Measurements from ENCODE around the gene TMEM156.

The TMEM156 gene

GRCh38 chr4:38931125-38931524, 101.1 kb downstream of the TMEM156 start:
- H3K36me3 ChIP-seq (ENCODE audit: control insufficient read depth, insufficient read depth, low read length): no peaks in the 10 kb centered on the region
- H3K9me3 ChIP-seq (ENCODE audit: control insufficient read depth, low read length): no peaks in the 10 kb centered on the region
- no peak overlapping the region for H3K4me3 ChIP-seq (ENCODE audit: insufficient read depth, low read depth, low read length)
- H3K27ac ChIP-seq (ENCODE audit: insufficient read depth, low read depth, low read length, poor library complexity, severe bottlenecking): no peak overlapping the region
- WGBS, 2 experiments: 77 to 78% methylated on average over 5 of the region's 5 CpGs
- H3K4me1 ChIP-seq (ENCODE audit: control insufficient read depth, insufficient read depth, low read length): peaks cover 13% of the 10 kb centered on the region
- no peaks in the 10 kb centered on the region for H3K27me3 ChIP-seq (ENCODE audit: control insufficient read depth, insufficient read depth, low read length, poor library complexity, severe bottlenecking)

GRCh38 chr4:38930707-38931106, 101.5 kb downstream of the TMEM156 start:
- Histone ChIP-seq H3K4me1 (ENCODE audit: control insufficient read depth, insufficient read depth, low read length) (peaks cover 18% of the 10 kb centered on the region), H3K36me3 (ENCODE audit: control insufficient read depth, insufficient read depth, low read length) (no peaks in the 10 kb centered on the region), H3K27me3 (ENCODE audit: control insufficient read depth, insufficient read depth, low read length, poor library complexity, severe bottlenecking) (no peaks in the 10 kb centered on the region), H3K27ac (ENCODE audit: insufficient read depth, low read depth, low read length, poor library complexity, severe bottlenecking) (no peak overlapping the region), H3K9me3 (ENCODE audit: control insufficient read depth, low read length) (no peaks in the 10 kb centered on the region), H3K4me3 (ENCODE audit: insufficient read depth, low read depth, low read length) (no peak overlapping the region)
- 89 to 95% methylated on average over 4 of the region's 6 CpGs for WGBS, 2 experiments

- H3K27me3 ChIP-seq (ENCODE audit: control insufficient read depth, insufficient read depth, low read length, poor library complexity, severe bottlenecking): no peaks in the 10 kb centered on the region
- no peaks in the 10 kb centered on the region for H3K36me3 ChIP-seq (ENCODE audit: control insufficient read depth, insufficient read depth, low read length)
- H3K4me1 ChIP-seq (ENCODE audit: control insufficient read depth, insufficient read depth, low read length): peaks cover 19% of the 10 kb centered on the region
Observed at GRCh38 chr4:38930204-38930603, 102.0 kb downstream of the TMEM156 start.

GRCh38 chr4:38928974-38929373, 103.2 kb downstream of the TMEM156 start:
- no peaks in the 10 kb centered on the region for H3K9me3 ChIP-seq (ENCODE audit: control insufficient read depth, low read length)
- H3K27me3 ChIP-seq (ENCODE audit: control insufficient read depth, insufficient read depth, low read length, poor library complexity, severe bottlenecking): no peaks in the 10 kb centered on the region
- no peaks in the 10 kb centered on the region for H3K36me3 ChIP-seq (ENCODE audit: control insufficient read depth, insufficient read depth, low read length)
- no peak overlapping the region for H3K27ac ChIP-seq (ENCODE audit: insufficient read depth, low read depth, low read length, poor library complexity, severe bottlenecking)
- H3K4me3 ChIP-seq (ENCODE audit: insufficient read depth, low read depth, low read length): no peak overlapping the region
- peaks cover 28% of the 10 kb centered on the region for H3K4me1 ChIP-seq (ENCODE audit: control insufficient read depth, insufficient read depth, low read length)
- 88 to 91% methylated on average over 9 of the region's 9 CpGs for WGBS, 2 experiments

More at GRCh38 chr4:38930204-38930603, 102.0 kb downstream of the TMEM156 start:
- no peaks in the 10 kb centered on the region for H3K9me3 ChIP-seq (ENCODE audit: control insufficient read depth, low read length)
- WGBS, 2 experiments: 18 to 36% methylated on average over 1 of the region's 1 CpG
- H3K27ac ChIP-seq (ENCODE audit: insufficient read depth, low read depth, low read length, poor library complexity, severe bottlenecking): no peak overlapping the region
- no peak overlapping the region for H3K4me3 ChIP-seq (ENCODE audit: insufficient read depth, low read depth, low read length)

- Histone ChIP-seq H3K4me1 (ENCODE audit: control insufficient read depth, insufficient read depth, low read length) (peaks cover 29% of the 10 kb centered on the region), H3K27me3 (ENCODE audit: control insufficient read depth, insufficient read depth, low read length, poor library complexity, severe bottlenecking) (no peaks in the 10 kb centered on the region), H3K27ac (ENCODE audit: insufficient read depth, low read depth, low read length, poor library complexity, severe bottlenecking) (no peak overlapping the region), H3K36me3 (ENCODE audit: control insufficient read depth, insufficient read depth, low read length) (no peaks in the 10 kb centered on the region), H3K4me3 (ENCODE audit: insufficient read depth, low read depth, low read length) (no peak overlapping the region), H3K9me3 (ENCODE audit: control insufficient read depth, low read length) (no peaks in the 10 kb centered on the region)
- 84 to 85% methylated on average over 3 of the region's 3 CpGs for WGBS, 2 experiments
Observed at GRCh38 chr4:38928568-38928967, 103.6 kb downstream of the TMEM156 start.

- Histone ChIP-seq H3K27ac (ENCODE audit: insufficient read depth, low read depth, low read length, poor library complexity, severe bottlenecking) (no peak overlapping the region), H3K27me3 (ENCODE audit: control insufficient read depth, insufficient read depth, low read length, poor library complexity, severe bottlenecking) (no peaks in the 10 kb centered on the region), H3K9me3 (ENCODE audit: control insufficient read depth, low read length) (no peaks in the 10 kb centered on the region), H3K4me1 (ENCODE audit: control insufficient read depth, insufficient read depth, low read length) (peaks cover 29% of the 10 kb centered on the region), H3K36me3 (ENCODE audit: control insufficient read depth, insufficient read depth, low read length) (no peaks in the 10 kb centered on the region), H3K4me3 (ENCODE audit: insufficient read depth, low read depth, low read length) (no peak overlapping the region)
- 94 to 95% methylated on average over 6 of the region's 6 CpGs for WGBS, 2 experiments
Observed at GRCh38 chr4:38926896-38927295, 105.3 kb downstream of the TMEM156 start.

- WGBS, 2 experiments: 93 to 95% methylated on average over 3 of the region's 3 CpGs
- Histone ChIP-seq H3K9me3 (ENCODE audit: control insufficient read depth, low read length) (no peaks in the 10 kb centered on the region), H3K4me1 (ENCODE audit: control insufficient read depth, insufficient read depth, low read length) (peaks cover 29% of the 10 kb centered on the region), H3K4me3 (ENCODE audit: insufficient read depth, low read depth, low read length) (no peak overlapping the region), H3K36me3 (ENCODE audit: control insufficient read depth, insufficient read depth, low read length) (no peaks in the 10 kb centered on the region), H3K27me3 (ENCODE audit: control insufficient read depth, insufficient read depth, low read length, poor library complexity, severe bottlenecking) (no peaks in the 10 kb centered on the region), H3K27ac (ENCODE audit: insufficient read depth, low read depth, low read length, poor library complexity, severe bottlenecking) (no peak overlapping the region)
Observed at GRCh38 chr4:38925492-38926413, 106.5 kb downstream of the TMEM156 start.

GRCh38 chr4:38924353-38924752, 107.9 kb downstream of the TMEM156 start:
- no peaks in the 10 kb centered on the region for H3K9me3 ChIP-seq (ENCODE audit: control insufficient read depth, low read length)
- no peak overlapping the region for H3K27ac ChIP-seq (ENCODE audit: insufficient read depth, low read depth, low read length, poor library complexity, severe bottlenecking)
- WGBS, 2 experiments: 68 to 73% methylated on average over 5 of the region's 5 CpGs
- H3K4me1 ChIP-seq (ENCODE audit: control insufficient read depth, insufficient read depth, low read length): peaks cover 29% of the 10 kb centered on the region
- H3K36me3 ChIP-seq (ENCODE audit: control insufficient read depth, insufficient read depth, low read length): no peaks in the 10 kb centered on the region
- no peak overlapping the region for H3K4me3 ChIP-seq (ENCODE audit: insufficient read depth, low read depth, low read length)
- no peaks in the 10 kb centered on the region for H3K27me3 ChIP-seq (ENCODE audit: control insufficient read depth, insufficient read depth, low read length, poor library complexity, severe bottlenecking)

GRCh38 chr4:38923746-38924145, 108.5 kb downstream of the TMEM156 start:
- Histone ChIP-seq H3K9me3 (ENCODE audit: control insufficient read depth, low read length) (no peaks in the 10 kb centered on the region), H3K27ac (ENCODE audit: insufficient read depth, low read depth, low read length, poor library complexity, severe bottlenecking) (no peak overlapping the region), H3K27me3 (ENCODE audit: control insufficient read depth, insufficient read depth, low read length, poor library complexity, severe bottlenecking) (no peaks in the 10 kb centered on the region), H3K4me3 (ENCODE audit: insufficient read depth, low read depth, low read length) (no peak overlapping the region), H3K4me1 (ENCODE audit: control insufficient read depth, insufficient read depth, low read length) (peaks cover 24% of the 10 kb centered on the region), H3K36me3 (ENCODE audit: control insufficient read depth, insufficient read depth, low read length) (no peaks in the 10 kb centered on the region)
- 100% methylated on average over 1 to 2 of the region's 2 CpGs for WGBS, 2 experiments

- Histone ChIP-seq H3K9me3 (ENCODE audit: control insufficient read depth, low read length) (no peaks in the 10 kb centered on the region), H3K27me3 (ENCODE audit: control insufficient read depth, insufficient read depth, low read length, poor library complexity, severe bottlenecking) (no peaks in the 10 kb centered on the region), H3K4me3 (ENCODE audit: insufficient read depth, low read depth, low read length) (no peak overlapping the region), H3K4me1 (ENCODE audit: control insufficient read depth, insufficient read depth, low read length) (peaks cover 16% of the 10 kb centered on the region), H3K36me3 (ENCODE audit: control insufficient read depth, insufficient read depth, low read length) (no peaks in the 10 kb centered on the region), H3K27ac (ENCODE audit: insufficient read depth, low read depth, low read length, poor library complexity, severe bottlenecking) (no peak overlapping the region)
- 89 to 93% methylated on average over 3 of the region's 3 CpGs for WGBS, 2 experiments
Observed at GRCh38 chr4:38921151-38921550, 111.1 kb downstream of the TMEM156 start.
